GM12873 (cell line): ENCODE data around the gene LRRIQ1.

Experiments
- CTCF ChIP-seq: IDR thresholded peaks from 2 replicates; pipeline ENCODE4 v1.5.1; 2012; ENCODE audit warnings: low read depth, mild to moderate bottlenecking, moderate library complexity, low read length, control low read depth; ENCODE audit not compliant: insufficient read depth; ENCODE audit errors: missing control alignments

Gene LRRIQ1

DNA sequence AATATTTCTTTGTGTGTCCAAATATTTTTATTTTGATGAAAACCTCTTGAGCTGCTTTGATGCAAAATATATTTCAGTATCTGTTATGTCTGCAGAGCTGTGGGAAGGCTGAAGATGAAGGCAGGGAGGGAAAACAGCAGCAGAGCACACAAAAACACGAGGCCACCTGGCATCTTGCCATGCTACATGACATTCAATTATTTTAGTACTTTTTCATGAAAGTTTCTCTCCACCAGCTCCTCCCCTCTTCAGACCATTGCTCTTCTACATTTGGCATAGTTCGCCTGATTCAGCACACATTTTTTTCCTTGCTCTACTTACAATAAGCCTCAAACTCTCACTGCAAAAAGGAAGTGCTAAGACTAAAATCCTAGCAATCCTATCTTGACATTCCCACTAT lies 239.2 kb downstream of the LRRIQ1 start:
- no peak for TF ChIP-seq CTCF

DNA sequence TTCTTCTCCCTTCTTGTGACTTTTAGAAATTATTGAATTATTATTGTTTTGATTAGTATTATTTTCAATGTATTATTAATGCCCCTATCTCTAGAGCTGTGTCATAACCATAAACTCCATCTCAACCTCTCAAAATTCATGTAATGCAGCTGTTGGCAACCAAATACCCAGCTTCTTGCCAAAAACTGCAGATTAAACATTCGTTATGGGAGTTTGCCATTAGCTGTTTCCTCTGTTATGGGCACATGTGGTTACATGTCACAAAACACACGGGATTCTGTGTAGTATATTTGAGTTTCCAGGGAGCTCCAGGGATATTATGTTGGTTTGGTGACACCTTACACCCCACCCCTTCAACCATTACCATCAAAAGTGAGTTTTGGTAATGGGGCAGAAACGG lies 241.0 kb downstream of the LRRIQ1 start:
- no peak for TF ChIP-seq CTCF

- no peak for TF ChIP-seq CTCF
Measured at GRCh38 chr12:85277900-85278597, 241.9 kb downstream of the LRRIQ1 start.

DNA sequence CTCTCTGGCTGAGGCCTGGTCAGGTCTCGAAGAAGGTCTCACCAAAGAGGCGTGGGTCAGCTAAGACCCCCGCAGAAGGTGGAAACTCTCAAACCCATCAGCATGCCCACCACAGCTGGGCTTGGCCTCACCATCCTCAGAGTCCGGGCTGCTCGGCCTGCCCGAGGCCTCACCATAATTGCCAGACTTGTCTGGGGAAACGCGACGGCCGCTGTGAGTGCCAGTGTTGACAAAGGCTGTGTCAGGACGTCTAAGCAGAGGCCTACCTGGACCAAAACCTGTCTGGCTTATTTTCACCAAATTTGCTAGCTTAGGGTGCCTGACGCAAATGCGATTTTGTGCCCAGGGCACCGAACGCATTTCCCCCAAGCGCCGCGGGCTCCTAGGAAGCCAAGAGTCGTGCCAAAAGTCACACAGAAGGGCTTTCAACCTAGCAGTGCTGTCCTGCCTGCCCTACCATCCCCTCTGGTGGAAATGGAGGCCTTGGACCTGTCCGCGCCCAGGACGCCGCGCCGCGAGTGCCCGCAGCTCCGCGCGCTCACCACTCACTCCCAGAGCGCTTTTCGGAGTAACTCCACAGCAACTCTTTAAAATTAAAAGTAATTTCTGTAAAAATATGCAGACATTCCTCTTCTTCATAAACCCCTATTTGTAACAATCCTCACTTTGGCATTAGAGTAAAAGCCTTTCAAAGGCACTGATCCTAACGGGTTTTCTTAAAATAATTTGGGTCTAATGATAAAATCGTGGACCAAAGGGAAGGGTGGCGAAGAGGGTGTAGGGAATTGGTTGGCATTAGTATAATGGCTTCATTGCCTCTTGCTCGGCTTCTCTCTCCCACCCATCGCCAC lies 242.7 kb downstream of the LRRIQ1 start:
- TF ChIP-seq CTCF: no peak

DNA sequence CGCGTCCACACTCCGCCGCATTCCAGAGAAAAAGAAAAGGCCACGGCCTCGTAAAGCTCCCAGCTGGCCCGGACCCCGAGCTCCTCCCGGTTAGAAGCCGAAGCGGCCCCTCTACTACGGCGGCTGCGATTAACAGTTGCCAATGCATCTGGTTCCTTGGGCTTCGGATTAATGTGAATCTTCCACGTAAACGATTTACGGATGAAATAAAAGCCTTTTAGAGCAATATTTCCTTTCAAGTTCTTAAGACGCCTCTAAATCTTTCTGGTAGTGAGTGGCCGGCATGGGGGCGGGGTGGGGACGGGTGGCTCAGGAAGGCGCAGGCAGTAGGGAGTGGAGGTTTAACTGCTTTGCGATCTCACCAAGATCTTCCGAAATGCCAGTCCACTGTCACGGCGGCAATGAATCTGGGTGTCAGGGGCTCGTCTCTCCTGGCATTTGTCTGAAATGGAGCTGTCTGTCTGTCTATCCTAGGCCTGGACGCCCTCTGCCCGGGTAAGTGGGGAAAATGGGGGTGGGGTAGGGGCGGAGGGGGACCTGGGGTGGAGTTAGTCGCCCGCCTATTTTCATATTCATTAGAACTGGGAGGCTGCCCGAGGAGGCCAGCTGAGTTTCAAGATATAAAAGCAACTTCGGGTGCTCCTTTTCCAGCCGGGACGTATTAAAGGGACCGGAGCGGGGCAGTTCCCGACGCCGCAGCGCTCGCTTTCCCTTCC lies 243.5 kb downstream of the LRRIQ1 start:
- no peak for TF ChIP-seq CTCF

- TF ChIP-seq CTCF: no peak
Measured at GRCh38 chr12:85280165-85280983, 244.2 kb downstream of the LRRIQ1 start, which contains the start of gene ALX1. ALX1 (plus strand) TSS chr12:85280220; CDS start chr12:85280262, 42 bp downstream.
